NB4 (cell line): Measurements from ENCODE around the gene GABRA5.

Source experiments
- DNase-seq: peaks from one replicate; pipeline ENCODE4 v3.0.0; 2010; ENCODE audit warnings: low read depth
- H3K4me3 ChIP-seq: one replicate; pipeline ENCODE4 v1.5.1; 2011; ENCODE audit warnings: mild to moderate bottlenecking, low read depth, low read length, moderate library complexity
- MYC ChIP-seq: IDR thresholded peaks from 2 replicates; pipeline ENCODE4 v1.6.1; 2011; ENCODE audit warnings: low read depth, low read length
- POLR2A ChIP-seq: IDR thresholded peaks from 2 replicates; pipeline ENCODE4 v1.6.1; 2011; ENCODE audit warnings: mild to moderate bottlenecking; ENCODE audit not compliant: insufficient read length; ENCODE audit errors: extremely low read depth
- TF ChIP-seq, protein P1 (sequence below): IDR thresholded peaks from 2 replicates; pipeline ENCODE4 v1.6.1; 2011; ENCODE audit warnings: low read depth, low read length
- TF ChIP-seq, protein P2 (sequence below): IDR thresholded peaks from one replicate; pipeline ENCODE4 v1.5.1; 2012; ENCODE audit warnings: low read depth, low read length

Gene GABRA5

DNA sequence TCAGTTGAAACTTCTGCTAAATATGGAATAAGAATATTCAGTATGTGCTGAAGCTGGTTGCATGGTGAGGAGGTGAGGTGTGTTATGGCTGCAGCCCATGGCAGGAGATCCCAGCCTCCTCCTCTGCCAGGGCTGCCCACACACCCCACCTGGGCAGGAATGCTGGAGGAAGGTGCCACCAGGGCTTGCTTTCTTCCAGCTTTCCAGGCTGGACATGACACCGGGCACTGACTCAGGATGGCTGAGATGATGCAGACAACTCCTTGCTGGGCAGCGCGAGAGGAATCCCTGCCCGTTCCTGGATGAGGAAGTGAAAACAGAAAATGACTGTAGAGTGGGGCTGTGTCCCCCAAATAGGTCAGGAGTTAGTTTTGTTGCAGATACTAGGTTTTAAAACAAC lies 118.2 kb downstream of the GABRA5 start:
- DNase-seq: no peak
- H3K4me3 ChIP-seq: no peak overlapping the region
- TF ChIP-seq, protein P1, sequence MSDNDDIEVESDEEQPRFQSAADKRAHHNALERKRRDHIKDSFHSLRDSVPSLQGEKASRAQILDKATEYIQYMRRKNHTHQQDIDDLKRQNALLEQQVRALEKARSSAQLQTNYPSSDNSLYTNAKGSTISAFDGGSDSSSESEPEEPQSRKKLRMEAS: no peak
- no peak for TF ChIP-seq POLR2A
- TF ChIP-seq MYC: no peak
- TF ChIP-seq, protein P2, sequence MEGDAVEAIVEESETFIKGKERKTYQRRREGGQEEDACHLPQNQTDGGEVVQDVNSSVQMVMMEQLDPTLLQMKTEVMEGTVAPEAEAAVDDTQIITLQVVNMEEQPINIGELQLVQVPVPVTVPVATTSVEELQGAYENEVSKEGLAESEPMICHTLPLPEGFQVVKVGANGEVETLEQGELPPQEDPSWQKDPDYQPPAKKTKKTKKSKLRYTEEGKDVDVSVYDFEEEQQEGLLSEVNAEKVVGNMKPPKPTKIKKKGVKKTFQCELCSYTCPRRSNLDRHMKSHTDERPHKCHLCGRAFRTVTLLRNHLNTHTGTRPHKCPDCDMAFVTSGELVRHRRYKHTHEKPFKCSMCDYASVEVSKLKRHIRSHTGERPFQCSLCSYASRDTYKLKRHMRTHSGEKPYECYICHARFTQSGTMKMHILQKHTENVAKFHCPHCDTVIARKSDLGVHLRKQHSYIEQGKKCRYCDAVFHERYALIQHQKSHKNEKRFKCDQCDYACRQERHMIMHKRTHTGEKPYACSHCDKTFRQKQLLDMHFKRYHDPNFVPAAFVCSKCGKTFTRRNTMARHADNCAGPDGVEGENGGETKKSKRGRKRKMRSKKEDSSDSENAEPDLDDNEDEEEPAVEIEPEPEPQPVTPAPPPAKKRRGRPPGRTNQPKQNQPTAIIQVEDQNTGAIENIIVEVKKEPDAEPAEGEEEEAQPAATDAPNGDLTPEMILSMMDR: no peak

DNA sequence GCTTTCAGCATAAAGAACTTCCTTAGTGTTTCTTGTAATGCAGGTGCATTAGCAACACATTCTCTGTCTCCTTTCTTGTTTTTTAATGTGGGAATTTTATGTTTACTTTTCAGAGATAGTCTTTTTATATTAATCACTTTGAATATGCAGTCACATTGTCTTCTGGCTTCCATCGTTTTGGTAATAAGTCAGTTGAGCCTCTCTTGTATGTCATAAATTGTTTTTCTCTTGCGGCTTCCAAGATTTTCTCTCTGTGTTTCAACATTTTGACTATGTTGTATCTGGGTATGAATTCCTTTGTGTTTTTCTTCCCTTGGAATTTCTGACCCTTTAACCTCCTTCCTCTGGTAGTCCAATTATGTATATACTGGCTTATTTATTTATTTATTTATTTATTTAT lies 129.4 kb downstream of the GABRA5 start:
- TF ChIP-seq, protein P2: no peak
- TF ChIP-seq MYC: no peak
- TF ChIP-seq, protein P1: no peak
- no peak for DNase-seq
- no peak overlapping the region for H3K4me3 ChIP-seq
